GM19463 (cell line): ENCODE data around the gene KLHL17.
"Not testable (repeated sequence)": the region's sequence is repeated elsewhere in the genome, so short reads cannot be mapped to it uniquely, and the experiment has no call there.

Experiments used
- ATAC-seq: cut with Tn5 transposase; IDR thresholded peaks from one replicate; pipeline ENCODE4 v1.9.1; 2021; ENCODE audit warnings: mild to moderate bottlenecking, moderate library complexity; ENCODE audit not compliant: unreplicated experiment

KLHL17 gene

GRCh38 chr1:966135-966703 is 5.8 kb downstream of the KLHL17 start, which contains the start of gene PLEKHN1:
Gene PLEKHN1, plus strand, starts transcription at chr1:966482. Its CDS starts 50 bp downstream, at chr1:966532.
- peak; percentile 27 for ATAC-seq

DNA sequence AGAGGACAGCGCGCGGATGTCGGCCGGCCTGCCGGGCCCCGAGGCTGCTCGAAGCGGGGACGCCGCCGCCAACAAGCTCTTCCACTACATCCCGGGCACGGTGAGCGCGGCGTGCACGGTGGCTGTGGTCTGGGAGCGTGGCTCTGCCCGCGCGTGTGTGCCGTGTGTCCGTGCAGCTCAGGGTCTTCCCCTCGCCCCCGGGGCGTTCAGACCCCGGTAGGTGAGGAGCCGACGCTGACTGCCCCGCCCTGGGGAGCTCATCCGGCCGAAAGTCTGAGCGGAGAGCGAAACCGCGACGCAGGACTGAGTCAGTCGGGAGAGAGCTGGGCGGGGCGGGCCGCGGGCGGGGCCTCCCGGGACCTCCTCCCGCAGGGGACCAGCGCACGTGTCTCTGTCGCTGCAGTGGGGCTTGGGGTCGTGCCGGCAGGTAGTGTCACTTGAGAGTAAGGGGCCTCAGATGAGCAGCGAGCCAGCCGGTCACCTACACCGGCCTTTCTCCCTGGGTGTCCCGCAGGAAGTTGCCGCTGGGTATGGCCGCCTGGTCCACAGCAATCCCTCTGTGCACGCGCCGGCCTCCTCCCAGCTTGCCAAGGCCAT is 6.4 kb downstream of the KLHL17 start:
- ATAC-seq, result peak; percentile 81

DNA sequence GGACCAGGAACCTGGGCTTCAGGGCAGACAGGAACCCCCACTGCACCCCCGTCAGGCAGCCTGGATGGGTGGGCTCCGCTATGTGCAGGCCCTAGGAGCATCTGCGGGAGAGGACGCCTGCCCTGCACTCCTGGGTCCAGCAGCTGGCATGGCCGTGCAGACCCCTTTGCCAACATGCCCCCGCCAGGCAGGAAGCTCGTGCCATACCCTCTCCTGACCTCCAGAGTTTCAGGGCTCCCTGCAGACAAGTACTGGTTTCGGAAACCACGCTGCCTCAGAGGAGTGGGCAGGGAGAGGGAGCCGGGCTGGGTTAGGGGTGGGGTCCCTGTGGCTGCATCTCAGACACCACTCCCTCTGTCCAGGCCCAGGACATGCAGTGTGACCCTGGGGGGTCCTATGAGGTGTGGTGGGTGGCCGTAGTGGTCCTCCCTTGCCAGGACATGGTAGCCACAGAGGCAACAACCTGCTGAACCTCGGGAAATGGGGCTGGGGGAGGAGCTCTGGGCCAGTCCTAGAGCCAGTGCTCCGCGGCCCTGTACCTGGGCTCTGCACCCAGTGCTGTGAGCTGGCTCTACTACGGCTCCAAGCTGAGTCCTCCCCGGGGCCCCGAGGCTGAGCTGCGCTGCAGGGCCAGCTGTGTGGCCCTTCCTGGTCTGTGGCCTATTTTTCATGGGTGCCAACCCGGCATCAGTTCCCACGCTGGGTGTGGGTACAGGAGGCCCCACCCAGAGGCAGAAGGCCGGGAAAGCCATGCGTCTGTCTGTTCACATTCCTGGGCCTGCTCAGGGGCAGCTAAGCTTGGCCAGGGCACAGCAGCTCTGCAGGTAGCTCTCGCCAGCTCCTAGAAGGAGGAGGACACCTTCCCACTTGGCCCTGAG is 7.3 kb downstream of the KLHL17 start:
- ATAC-seq, result no peak

- no peak for ATAC-seq
These were observed 9.0 kb downstream of the KLHL17 start for GRCh38 chr1:969260-969855.

GRCh38 chr1:970242-970972 is 10.0 kb downstream of the KLHL17 start:
- no peak for ATAC-seq

GRCh38 chr1:970973-971730 is 10.8 kb downstream of the KLHL17 start:
- ATAC-seq, result no peak

DNA sequence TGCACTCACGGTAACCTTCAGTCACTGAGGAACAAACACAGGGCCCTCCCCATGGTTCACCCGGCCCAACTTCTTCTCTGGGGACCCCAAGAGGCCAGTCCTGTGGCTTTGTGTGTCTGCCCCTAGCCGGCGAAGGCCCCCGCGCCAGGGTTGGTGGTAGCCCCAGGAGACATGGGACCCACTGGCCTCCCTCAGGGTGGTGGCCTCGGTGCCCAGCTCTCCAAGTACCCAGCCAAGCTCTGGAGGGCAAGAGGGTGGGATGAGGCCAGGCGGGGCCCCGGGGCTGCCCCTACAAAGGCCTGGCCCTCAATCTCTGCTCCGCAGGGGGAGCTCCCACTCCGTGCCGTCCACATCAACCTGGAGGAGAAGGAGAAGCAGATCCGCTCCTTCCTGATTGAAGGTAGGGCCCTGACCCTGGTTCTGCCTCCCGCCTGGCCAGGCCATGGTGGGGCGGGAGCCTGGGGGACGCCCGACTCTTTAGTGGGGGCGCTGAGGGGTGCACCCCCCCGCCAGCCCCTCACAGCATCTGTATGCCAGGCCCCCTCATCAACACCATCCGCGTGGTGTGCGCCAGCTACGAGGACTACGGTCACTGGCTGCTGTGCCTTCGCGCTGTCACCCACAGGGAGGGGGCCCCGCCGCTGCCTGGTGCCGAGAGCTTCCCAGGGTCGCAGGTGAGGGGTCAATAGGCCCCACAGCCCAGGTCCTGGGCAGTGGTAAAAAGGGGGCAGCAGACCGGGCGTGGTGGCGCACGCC is 11.5 kb downstream of the KLHL17 start:
- no peak for ATAC-seq

DNA sequence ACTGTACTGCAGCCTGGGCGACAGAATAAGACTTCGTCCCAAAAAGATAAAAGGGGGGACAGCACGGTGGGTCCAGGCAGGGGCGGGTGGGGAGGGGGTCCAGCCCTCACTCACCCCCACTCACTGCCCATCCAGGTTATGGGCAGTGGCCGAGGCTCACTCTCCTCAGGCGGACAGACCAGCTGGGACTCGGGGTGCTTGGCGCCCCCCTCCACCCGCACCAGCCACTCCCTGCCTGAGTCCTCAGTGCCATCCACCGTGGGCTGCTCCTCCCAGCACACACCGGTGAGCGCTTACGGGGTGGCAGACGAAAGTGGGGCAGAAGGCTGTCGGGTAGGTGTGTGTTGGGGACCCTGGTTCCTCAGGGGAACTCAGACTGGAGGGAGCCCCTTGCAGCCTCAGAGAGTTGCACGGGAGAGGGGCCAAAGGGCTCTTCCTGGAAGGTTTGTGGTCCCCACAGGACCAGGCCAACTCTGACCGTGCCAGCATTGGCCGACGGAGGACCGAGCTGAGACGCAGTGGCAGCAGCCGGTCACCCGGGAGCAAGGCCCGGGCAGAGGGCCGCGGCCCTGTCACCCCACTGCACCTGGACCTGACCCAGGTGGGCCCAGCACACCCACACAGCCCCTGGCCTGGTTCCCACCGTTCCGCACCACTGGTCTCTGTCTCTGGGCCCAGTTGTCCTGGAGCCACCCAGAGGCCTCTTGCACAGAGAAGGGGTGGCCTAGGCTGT is 12.5 kb downstream of the KLHL17 start:
- no peak for ATAC-seq

DNA sequence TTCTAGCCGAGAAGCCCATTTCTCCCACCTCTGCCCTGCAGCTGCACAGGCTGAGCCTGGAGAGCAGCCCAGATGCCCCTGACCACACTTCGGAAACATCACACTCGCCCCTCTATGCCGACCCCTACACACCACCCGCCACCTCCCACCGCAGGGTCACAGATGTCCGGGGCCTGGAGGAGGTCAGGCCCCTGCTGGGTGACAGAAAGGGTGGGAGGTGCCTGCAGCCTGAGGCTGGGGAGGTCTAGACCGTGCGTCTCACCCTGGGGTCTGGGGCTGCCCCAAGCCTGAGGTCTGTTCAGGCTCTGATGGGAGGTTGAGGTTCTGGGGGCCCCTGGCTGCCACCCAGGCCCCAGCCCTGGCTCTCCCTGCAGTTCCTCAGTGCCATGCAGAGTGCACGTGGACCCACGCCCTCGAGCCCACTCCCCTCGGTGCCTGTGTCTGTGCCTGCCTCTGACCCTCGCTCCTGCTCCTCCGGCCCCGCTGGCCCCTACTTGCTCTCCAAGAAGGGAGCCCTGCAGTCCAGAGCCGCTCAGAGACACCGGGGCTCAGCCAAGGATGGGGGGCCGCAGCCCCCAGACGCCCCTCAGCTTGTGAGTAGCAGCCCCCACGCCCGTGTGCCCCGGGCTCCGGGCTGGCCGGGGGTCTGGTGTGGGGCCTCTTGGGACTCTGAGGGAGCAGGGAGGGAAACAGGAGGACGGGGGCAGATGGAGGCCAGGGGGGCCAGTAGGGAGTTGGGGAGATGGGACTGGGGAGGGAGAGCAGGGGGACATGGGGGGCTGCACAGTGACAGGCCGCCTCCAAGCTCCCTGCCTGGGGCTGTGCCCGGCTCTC is 13.3 kb downstream of the KLHL17 start:
- ATAC-seq, result no peak

- no peak for ATAC-seq
These were observed 13.9 kb downstream of the KLHL17 start for GRCh38 chr1:974293-974640.

GRCh38 chr1:974687-975328 is 14.4 kb downstream of the KLHL17 start:
- no peak for ATAC-seq

DNA sequence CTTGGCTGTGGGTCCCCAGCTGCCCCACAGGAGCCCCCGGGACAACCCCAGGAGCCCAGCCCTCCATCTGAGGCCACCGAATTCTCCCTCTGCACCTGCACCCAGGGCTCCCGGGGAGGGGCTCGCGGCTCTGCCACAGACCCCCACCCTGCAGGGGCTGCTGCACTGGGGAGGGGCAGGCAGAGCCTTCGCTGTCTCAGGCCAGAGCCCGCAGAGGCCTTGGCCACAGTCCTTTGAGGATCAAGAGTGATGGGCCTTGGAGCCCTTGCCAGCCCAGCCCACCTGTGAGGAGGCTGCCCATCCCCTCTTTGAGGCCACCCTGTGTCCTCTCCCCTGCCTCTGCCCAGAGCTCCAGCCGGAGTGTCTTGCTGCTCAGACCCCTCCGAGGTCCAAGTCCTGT is 15.0 kb downstream of the KLHL17 start:
- no peak for ATAC-seq

DNA sequence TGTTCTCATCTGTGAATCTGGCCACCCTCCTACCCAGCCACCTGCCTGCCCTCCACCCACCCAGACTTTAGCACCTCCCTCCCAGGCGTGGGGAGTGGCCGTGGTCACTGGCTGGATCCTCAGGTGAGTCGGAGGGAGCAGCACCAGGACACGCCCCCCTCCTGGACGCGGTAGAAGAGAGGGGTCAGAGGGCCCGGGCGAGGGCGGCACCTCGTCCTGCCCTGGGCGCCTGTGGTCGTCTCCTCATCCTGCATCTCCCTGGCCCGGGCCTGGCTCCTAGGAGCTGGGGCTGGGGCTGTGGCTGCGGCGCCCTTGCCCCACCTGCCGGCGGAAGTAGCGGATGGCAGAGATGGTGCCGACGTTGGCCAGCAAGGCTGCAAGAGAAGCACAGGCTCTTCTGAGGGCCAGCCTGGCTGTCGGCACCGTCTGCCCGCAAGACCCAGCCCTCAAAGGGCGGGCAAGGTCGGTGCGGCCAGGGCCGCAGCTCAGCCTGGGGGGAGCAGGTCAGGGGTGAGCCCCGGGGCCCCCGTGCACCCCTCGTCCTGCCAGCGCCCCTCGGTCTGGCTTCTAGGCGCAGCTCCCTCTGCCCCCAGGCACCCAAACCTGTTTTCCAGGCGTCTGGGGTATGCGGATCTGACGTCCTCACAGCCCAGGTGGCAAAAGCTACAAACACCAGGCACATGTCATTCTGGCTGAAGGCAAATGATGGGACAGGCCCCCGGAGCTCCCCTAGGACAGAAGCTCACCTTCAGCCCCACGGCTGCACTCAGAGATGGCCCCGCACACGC is 15.7 kb downstream of the KLHL17 start:
- ATAC-seq, result no peak

DNA sequence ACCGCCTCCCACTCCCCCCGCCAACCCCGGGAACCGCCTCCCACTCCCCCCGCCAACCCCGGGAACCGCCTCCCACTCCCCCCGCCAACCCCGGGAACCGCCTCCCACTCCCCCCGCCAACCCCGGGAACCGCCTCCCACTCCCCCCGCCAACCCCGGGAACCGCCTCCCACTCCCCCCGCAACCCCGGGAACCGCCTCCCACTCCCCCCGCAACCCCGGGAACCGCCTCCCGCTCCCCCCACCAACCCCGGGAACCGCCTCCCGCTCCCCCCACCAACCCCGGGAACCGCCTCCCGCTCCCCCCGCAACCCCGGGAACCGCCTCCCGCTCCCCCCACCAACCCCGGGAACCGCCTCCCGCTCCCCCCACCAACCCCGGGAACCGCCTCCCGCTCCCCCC is 16.4 kb downstream of the KLHL17 start:
- ATAC-seq, result not testable (repeated sequence)

GRCh38 chr1:978069-978834 is 17.9 kb downstream of the KLHL17 start:
- ATAC-seq, result no peak
